HL-60/S4 (cell line): ENCODE results near the gene C21orf91.

Source experiments
- in situ Hi-C: fragments of 300-500 bp; cut with MboI; formaldehyde crosslinking; loops from 2 replicates; pipeline ENCODE4 v1.14.3; 2022; ENCODE audit warnings: low sequenced_read_pairs

The C21orf91 gene

GRCh38 chr21:17819114-17819876 is at the start of gene C21orf91:
TSS of gene C21orf91 (minus strand) at chr21:17819356. CDS start at chr21:17818318, 1,038 bp downstream.
- in situ Hi-C loops: no loop called here

- in situ Hi-C loops: no loop called here
Observed at GRCh38 chr21:17866590-17866989, 47.4 kb upstream of the C21orf91 start.

- in situ Hi-C loops: no loop called here
Observed at GRCh38 chr21:17859661-17860060, 40.5 kb upstream of the C21orf91 start.

- in situ Hi-C loops: no loop called here
Observed at GRCh38 chr21:17858747-17859146, 39.6 kb upstream of the C21orf91 start.

- in situ Hi-C loops: no loop called here
Observed at GRCh38 chr21:17854745-17855144, 35.6 kb upstream of the C21orf91 start.

GRCh38 chr21:17853393-17854275 is 34.5 kb upstream of the C21orf91 start:
- in situ Hi-C loops: no loop called here

- in situ Hi-C loops: no loop called here
Observed at GRCh38 chr21:17848228-17848627, 29.1 kb upstream of the C21orf91 start.

GRCh38 chr21:17841103-17841502 is 21.9 kb upstream of the C21orf91 start:
- in situ Hi-C loops: no loop called here

- in situ Hi-C loops: no loop called here
Observed at GRCh38 chr21:17834639-17835354, 15.6 kb upstream of the C21orf91 start.

- in situ Hi-C loops: no loop called here
Observed at GRCh38 chr21:17829472-17829871, 10.3 kb upstream of the C21orf91 start.

- in situ Hi-C loops: no loop called here
Observed at GRCh38 chr21:17828223-17828622, 9.1 kb upstream of the C21orf91 start.

GRCh38 chr21:17823846-17824245 is 4.7 kb upstream of the C21orf91 start:
- in situ Hi-C loops: no loop called here

GRCh38 chr21:17821121-17821520 is 2.0 kb upstream of the C21orf91 start:
- in situ Hi-C loops: no loop called here

- in situ Hi-C loops: no loop called here
Observed at GRCh38 chr21:17819877-17820229, 697 bp upstream of the C21orf91 start.

- in situ Hi-C loops: no loop called here
Observed at GRCh38 chr21:17818186-17819113, 706 bp downstream of the C21orf91 start.

GRCh38 chr21:17813353-17813752 is 5.8 kb downstream of the C21orf91 start:
- in situ Hi-C loops: no loop called here

- in situ Hi-C loops: no loop called here
Observed at GRCh38 chr21:17805966-17806365, 13.2 kb downstream of the C21orf91 start.

GRCh38 chr21:17803536-17803935 is 15.6 kb downstream of the C21orf91 start:
- in situ Hi-C loops: no loop called here

- in situ Hi-C loops: no loop called here
Observed at GRCh38 chr21:17802572-17802971, 16.6 kb downstream of the C21orf91 start.

GRCh38 chr21:17799414-17800164 is 19.6 kb downstream of the C21orf91 start:
- in situ Hi-C loops: no loop called here
